ENCODE measurements around the gene PPP2R2D. TPM values are rescaled to one million over a fixed set of nuclear protein-coding genes. Genes with fewer than 3 reads are reported as not detected.

PPP2R2D gene
- total RNA-seq, 1 experiment from 2014 or later = 40.3 TPM

DNA sequence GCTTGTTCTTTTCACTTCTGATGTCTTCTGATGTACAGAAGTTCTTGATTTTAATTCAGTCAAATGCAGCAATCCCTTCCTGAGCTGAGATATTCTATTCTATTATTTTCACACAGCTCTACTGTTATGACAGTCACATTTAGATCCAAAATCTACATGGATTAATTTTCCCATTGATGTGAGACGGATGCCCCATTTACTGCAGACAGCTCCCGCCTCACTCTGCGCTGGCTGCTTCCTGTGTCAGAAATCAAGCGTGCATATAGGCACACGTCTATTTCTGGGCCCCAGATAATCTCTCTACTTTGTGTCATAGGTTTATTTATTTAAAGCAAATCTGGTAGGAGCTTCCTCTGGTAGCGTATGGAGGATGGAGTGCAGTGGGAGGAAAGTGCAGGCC is 74.2 kb downstream of the PPP2R2D start:
- Histone ChIP-seq H3K9me2 (replicated peaks; ENCODE audit: low read length) (no peaks in the 10 kb centered on the region), H3K9me3 (ENCODE audit: low read length) (no peaks in the 10 kb centered on the region), H3F3A (ENCODE audit: low read length, unreplicated experiment) (no peaks in the 10 kb centered on the region), H3K27me3 (ENCODE audit: low read length) (no peaks in the 10 kb centered on the region), H3K36me3 (ENCODE audit: low read depth, low read length) (peaks cover 26% of the 10 kb centered on the region), H3K79me2 (ENCODE audit: low read length) (peaks cover 92% of the 10 kb centered on the region), H4K20me1 (ENCODE audit: low read length) (peaks cover 78% of the 10 kb centered on the region), H3K27ac (ENCODE audit: low read length) (no peak overlapping the region), H3K4me2 (ENCODE audit: low read length) (no peak overlapping the region), H2AFZ (ENCODE audit: low read length) (no peak overlapping the region), H3K4me1 (ENCODE audit: insufficient read depth, low read length) (peaks cover 18% of the 10 kb centered on the region), H3K4me3 (ENCODE audit: low read length) (no peak overlapping the region), H3K9ac (ENCODE audit: low read length) (no peak overlapping the region)
- POLR2A ChIA-PET (ENCODE audit: unreplicated experiment) = no interaction called here
- BruUV-seq (replicated peaks) = no TSS peak
- intact Hi-C loops (cut with micrococcal nuclease) = no loop called here
- TF ChIP-seq, protein P1, sequence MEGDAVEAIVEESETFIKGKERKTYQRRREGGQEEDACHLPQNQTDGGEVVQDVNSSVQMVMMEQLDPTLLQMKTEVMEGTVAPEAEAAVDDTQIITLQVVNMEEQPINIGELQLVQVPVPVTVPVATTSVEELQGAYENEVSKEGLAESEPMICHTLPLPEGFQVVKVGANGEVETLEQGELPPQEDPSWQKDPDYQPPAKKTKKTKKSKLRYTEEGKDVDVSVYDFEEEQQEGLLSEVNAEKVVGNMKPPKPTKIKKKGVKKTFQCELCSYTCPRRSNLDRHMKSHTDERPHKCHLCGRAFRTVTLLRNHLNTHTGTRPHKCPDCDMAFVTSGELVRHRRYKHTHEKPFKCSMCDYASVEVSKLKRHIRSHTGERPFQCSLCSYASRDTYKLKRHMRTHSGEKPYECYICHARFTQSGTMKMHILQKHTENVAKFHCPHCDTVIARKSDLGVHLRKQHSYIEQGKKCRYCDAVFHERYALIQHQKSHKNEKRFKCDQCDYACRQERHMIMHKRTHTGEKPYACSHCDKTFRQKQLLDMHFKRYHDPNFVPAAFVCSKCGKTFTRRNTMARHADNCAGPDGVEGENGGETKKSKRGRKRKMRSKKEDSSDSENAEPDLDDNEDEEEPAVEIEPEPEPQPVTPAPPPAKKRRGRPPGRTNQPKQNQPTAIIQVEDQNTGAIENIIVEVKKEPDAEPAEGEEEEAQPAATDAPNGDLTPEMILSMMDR (conservative IDR thresholded peaks at IDR 0.05; ENCODE audit: low read depth, low read length) = no peak
- TF ChIP-seq EZH2phosphoT487 (IDR thresholded peaks at IDR 0.05; ENCODE audit: borderline replicate concordance, low read length) (no peak), EZH2 (IDR thresholded peaks at IDR 0.05; ENCODE audit: low read length, unreplicated experiment) (no peak)
- no peak for DNase-seq
- no peak for ATAC-seq
- CTCF ChIA-PET = no interaction called here

DNA sequence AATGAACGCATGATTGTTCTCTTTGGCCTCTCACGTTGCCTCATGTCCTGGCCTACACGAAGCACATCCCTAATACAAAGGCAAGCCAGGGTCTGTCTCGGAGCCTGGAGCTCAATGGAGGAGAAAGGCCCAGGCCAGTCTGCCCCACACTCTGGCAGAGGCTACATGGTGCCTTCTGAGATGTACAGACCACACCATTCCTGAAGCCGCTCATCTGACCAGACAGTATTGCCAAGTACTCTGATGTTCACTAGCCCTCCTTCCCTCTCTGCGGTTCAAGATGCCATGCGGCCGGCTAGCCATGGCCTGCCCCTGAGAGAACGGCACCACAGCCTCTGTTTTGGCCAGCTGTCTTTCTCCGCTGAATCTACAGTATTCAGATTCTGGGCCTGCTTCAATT is 75.0 kb downstream of the PPP2R2D start:
- DNase-seq (no peak), ATAC-seq (no peak)
- no TSS peak for BruUV-seq (replicated peaks)
- Histone ChIP-seq H3K9me2 (replicated peaks; ENCODE audit: low read length) (no peaks in the 10 kb centered on the region), H3K9me3 (ENCODE audit: low read length) (no peaks in the 10 kb centered on the region), H3K36me3 (ENCODE audit: low read depth, low read length) (peaks cover 24% of the 10 kb centered on the region), H3K79me2 (ENCODE audit: low read length) (peaks cover 99% of the 10 kb centered on the region), H4K20me1 (ENCODE audit: low read length) (peaks cover 83% of the 10 kb centered on the region), H3F3A (ENCODE audit: low read length, unreplicated experiment) (no peaks in the 10 kb centered on the region), H2AFZ (ENCODE audit: low read length) (no peak overlapping the region), H3K9ac (ENCODE audit: low read length) (no peak overlapping the region), H3K27me3 (ENCODE audit: low read length) (no peaks in the 10 kb centered on the region), H3K27ac (ENCODE audit: low read length) (no peak overlapping the region), H3K4me3 (ENCODE audit: low read length) (no peak overlapping the region), H3K4me2 (ENCODE audit: low read length) (no peak overlapping the region), H3K4me1 (ENCODE audit: insufficient read depth, low read length) (peaks cover 18% of the 10 kb centered on the region)
- CTCF ChIA-PET = no interaction called here
- intact Hi-C loops (cut with micrococcal nuclease) = no loop called here
- POLR2A ChIA-PET (ENCODE audit: unreplicated experiment) = no interaction called here
- TF ChIP-seq EZH2 (IDR thresholded peaks at IDR 0.05; ENCODE audit: low read length, unreplicated experiment) (no peak), EZH2phosphoT487 (IDR thresholded peaks at IDR 0.05; ENCODE audit: borderline replicate concordance, low read length) (no peak)
- TF ChIP-seq, protein P1 (conservative IDR thresholded peaks at IDR 0.05; ENCODE audit: low read depth, low read length) = no peak

DNA sequence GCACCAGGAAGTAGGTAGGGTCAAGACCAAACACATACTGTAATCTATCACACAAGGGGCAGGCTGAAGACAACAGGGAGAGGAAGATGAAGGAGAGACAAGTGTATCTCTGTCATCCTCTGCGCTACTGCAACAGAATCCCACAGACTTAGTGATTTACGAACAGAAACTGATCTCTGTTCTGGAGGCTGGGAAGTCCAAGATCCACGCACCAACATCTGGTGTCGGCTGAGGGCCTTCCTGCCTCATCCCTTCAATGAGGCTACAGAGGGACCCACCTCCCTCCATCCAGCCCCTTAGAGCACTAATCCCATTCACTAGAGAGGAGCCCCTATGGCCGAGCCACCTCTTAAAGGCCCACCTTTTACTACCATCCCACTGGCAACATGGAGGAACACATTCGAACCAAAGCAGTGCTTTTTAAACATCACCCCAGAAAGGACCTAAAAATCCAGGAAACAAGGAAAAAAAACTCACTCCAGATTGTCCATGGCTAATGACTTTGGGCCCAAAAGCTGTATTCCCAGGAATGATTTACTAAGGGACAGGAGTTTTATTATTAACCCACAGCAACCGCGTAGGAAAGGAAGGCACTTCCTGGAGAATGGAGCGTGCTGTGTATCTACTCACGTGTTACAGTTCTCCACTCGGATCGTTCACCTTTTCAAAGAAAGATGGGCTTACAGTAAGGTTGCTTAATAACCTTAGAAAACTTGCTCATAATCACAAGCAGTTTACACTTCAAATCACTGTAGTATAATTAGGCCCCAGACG is 76.7 kb downstream of the PPP2R2D start:
- Histone ChIP-seq H4K20me1 (ENCODE audit: low read length) (peaks cover 77% of the 10 kb centered on the region), H3K9ac (ENCODE audit: low read length) (no peak overlapping the region), H3K4me2 (ENCODE audit: low read length) (peak overlapping the region; percentile 85), H3K36me3 (ENCODE audit: low read depth, low read length) (peaks cover 11% of the 10 kb centered on the region), H3K9me3 (ENCODE audit: low read length) (no peaks in the 10 kb centered on the region), H3K4me1 (ENCODE audit: insufficient read depth, low read length) (peaks cover 18% of the 10 kb centered on the region), H3K9me2 (replicated peaks; ENCODE audit: low read length) (no peaks in the 10 kb centered on the region), H3F3A (ENCODE audit: low read length, unreplicated experiment) (no peaks in the 10 kb centered on the region), H3K27ac (ENCODE audit: low read length) (no peak overlapping the region), H3K4me3 (ENCODE audit: low read length) (no peak overlapping the region), H3K27me3 (ENCODE audit: low read length) (no peaks in the 10 kb centered on the region), H3K79me2 (ENCODE audit: low read length) (peaks cover 96% of the 10 kb centered on the region), H2AFZ (ENCODE audit: low read length) (no peak overlapping the region)
- no peak for TF ChIP-seq EZH2phosphoT487 (IDR thresholded peaks at IDR 0.05; ENCODE audit: borderline replicate concordance, low read length)
- TF ChIP-seq, protein P1 (conservative IDR thresholded peaks at IDR 0.05; ENCODE audit: low read depth, low read length) = no peak
- TF ChIP-seq EZH2 (IDR thresholded peaks at IDR 0.05; ENCODE audit: low read length, unreplicated experiment) = no peak
- POLR2A ChIA-PET (ENCODE audit: unreplicated experiment) = no interaction called here
- intact Hi-C loops (cut with micrococcal nuclease) = no loop called here
- DNase-seq (no peak), ATAC-seq (no peak)
- CTCF ChIA-PET = no interaction called here
- BruUV-seq (replicated peaks) = no TSS peak

All from PC-3 (cell line).